K562 (cell line): ENCODE measurements around the gene ZNF485. TPM values are rescaled to one million over a fixed set of nuclear protein-coding genes. Genes with fewer than 3 reads are reported as not detected.

Experiments used
- ARHGAP35 ChIP-seq: fragments of 450-650 bp; IDR thresholded peaks from 2 replicates; pipeline ENCODE4 v1.6.1; 2018; ENCODE audit not compliant: partially characterized antibody
- CREB5 ChIP-seq: fragments of 250-450 bp; sonication (Bioruptor Pico); IDR thresholded peaks from 2 replicates; pipeline ENCODE4 v1.5.0; 2020; ENCODE audit warnings: mild to moderate bottlenecking
- E2F5 ChIP-seq: sonication (generic); formaldehyde crosslinking; IDR thresholded peaks from 2 replicates; pipeline ENCODE4 v1.8.0; 2022; ENCODE audit warnings: mild to moderate bottlenecking, missing genetic modification reagents
- ERF ChIP-seq: fragments of 450-650 bp; formaldehyde crosslinking; IDR thresholded peaks from 2 replicates; pipeline ENCODE4 v1.4.0; 2020; ENCODE audit warnings: mild to moderate bottlenecking, mixed read lengths
- ILF3 ChIP-seq: fragments of 450-650 bp; IDR thresholded peaks from 2 replicates; pipeline ENCODE4 v1.6.1; 2018; ENCODE audit warnings: antibody characterized with exemption, mild to moderate bottlenecking, moderate library complexity, borderline replicate concordance
- POLR2AphosphoS5 ChIP-seq: IDR thresholded peaks from 2 replicates; pipeline ENCODE4 v1.6.1; 2011; ENCODE audit warnings: mild to moderate bottlenecking, low read depth, low read length, moderate library complexity; ENCODE audit not compliant: control insufficient read depth, insufficient read depth
- POLR2B ChIP-seq: fragments of 450-650 bp; IDR thresholded peaks from 2 replicates; pipeline ENCODE4 v1.6.1; 2018; ENCODE audit warnings: low read depth; ENCODE audit not compliant: partially characterized antibody
- PREB ChIP-seq: sonication (generic); formaldehyde crosslinking; IDR thresholded peaks from 2 replicates; pipeline ENCODE4 v1.8.1; 2023; ENCODE audit warnings: mild to moderate bottlenecking, missing genetic modification reagents
- RERE ChIP-seq: sonication (generic); formaldehyde crosslinking; IDR thresholded peaks from 2 replicates; pipeline ENCODE4 v1.8.0; 2023; ENCODE audit warnings: missing genetic modification reagents, mild to moderate bottlenecking, borderline replicate concordance
- SMAD4 ChIP-seq: fragments of 250-450 bp; sonication (Bioruptor Pico); conservative IDR thresholded peaks from 2 replicates; pipeline ENCODE4 v1.8.0; 2021; ENCODE audit warnings: inconsistent platforms, mild to moderate bottlenecking, moderate library complexity
- SMC3 ChIP-seq: conservative IDR thresholded peaks from 2 replicates; pipeline ENCODE4 v1.6.1; 2011; ENCODE audit warnings: low read depth, low read length, improper control_type of control experiment; ENCODE audit not compliant: insufficient read depth
- SNIP1 ChIP-seq: fragments of 450-650 bp; IDR thresholded peaks from 2 replicates; pipeline ENCODE4 v1.7.1; 2017; ENCODE audit warnings: low read depth, mild to moderate bottlenecking
- SRSF9 ChIP-seq: fragments of 200-400 bp; formaldehyde crosslinking; IDR thresholded peaks from 2 replicates; pipeline ENCODE4 v1.6.1; 2017; ENCODE audit warnings: low read depth, low read length, borderline replicate concordance
- STAG1 ChIP-seq: sonication (generic); formaldehyde crosslinking; IDR thresholded peaks from 2 replicates; pipeline ENCODE4 v1.5.0; 2020; ENCODE audit warnings: missing genetic modification reagents, borderline replicate concordance
- ZBTB2 ChIP-seq: fragments of 450-650 bp; IDR thresholded peaks from 2 replicates; pipeline ENCODE4 v1.6.1; 2016; ENCODE audit warnings: antibody characterized with exemption
- ZNF175 ChIP-seq: fragments of 200-800 bp; sonication (Bioruptor generic); IDR thresholded peaks from 2 replicates; pipeline ENCODE4 v1.6.1; 2016; ENCODE audit warnings: low read depth, mild to moderate bottlenecking, missing genetic modification characterization, missing compliant biosample characterization
- ZNF764 ChIP-seq: fragments of 250-450 bp; sonication (Bioruptor Pico); IDR thresholded peaks from 2 replicates; pipeline ENCODE4 v1.4.0; 2020; ENCODE audit warnings: low read depth, mild to moderate bottlenecking, moderate library complexity
- polyA plus RNA-seq, 8 experiments: library from polyadenylated mRNA; depleted of rRNA in 4 of 8; stranded (reverse) in 5 of 8; unstranded in 3 of 8; fragments of >200 nt; fragmentation: Nextera tagmentation in 2 of 8; fragmentation: Illumina TruSeq in 1 of 8; extraction: Ambion mirVana in 2 of 8; extraction: Trizol in 1 of 8; gene quantifications; 2 replicates each; pipeline versions ENCODE4 v1.2.1 to v1.2.3, GENCODE V29; 2011 to 2014; ENCODE audit warnings: inconsistent platforms in 1 of 8, missing spikeins in 1 of 8
- total RNA-seq, 7 experiments: library from RNA; depleted of rRNA in 6 of 7; stranded (reverse); fragments of >200 nt in 6 of 7; fragmentation: Illumina TruSeq in 2 of 7; extraction: Trizol in 2 of 7; gene quantifications; 2 replicates each; pipeline versions ENCODE4 v1.2.1 to v1.2.3, GENCODE V29; 2011 to 2021; ENCODE audit warnings: low replicate concordance in 1 of 7

Gene ZNF485
- total and polyA plus RNA-seq, 9 of the 15 experiments (the other 6 are each of a cell fraction or from before 2014, with no cell fraction given): 8.0 to 18.7 (median 11.9) TPM

GRCh38 chr10:43648398-43649184 lies 42.4 kb downstream of the ZNF485 start, which contains the start of gene ZNF32 (continued):
- TF ChIP-seq ZBTB2: no peak
- TF ChIP-seq ZNF764: no peak
- peak; percentile 65 for TF ChIP-seq ERF (CRISPR knock-in tag)
- no peak for TF ChIP-seq SNIP1
- TF ChIP-seq SMC3: no peak
- no peak for TF ChIP-seq PREB (CRISPR knock-in tag)
- no peak for TF ChIP-seq POLR2B
- peak; percentile 71; the same call in 1 of the 2 replicates for TF ChIP-seq ZNF175
- TF ChIP-seq SRSF9: no peak
- no peak for TF ChIP-seq POLR2AphosphoS5
- no peak for TF ChIP-seq STAG1 (CRISPR knock-in tag)
- TF ChIP-seq CREB5 (CRISPR knock-in tag): no peak
- TF ChIP-seq E2F5 (CRISPR knock-in tag): no peak
- no peak for TF ChIP-seq ARHGAP35
- TF ChIP-seq ILF3: peak; percentile 69; the same call in 1 of the 2 replicates
- TF ChIP-seq RERE (CRISPR knock-in tag): no peak
- peak; percentile 81 for TF ChIP-seq SMAD4 (CRISPR knock-in tag)
